Mesendoderm (in vitro differentiated cells): ENCODE measurements around the gene PPOX.

Experiments
- DNase-seq: peaks from one replicate; pipeline ENCODE4 v3.0.0; 2013
- H2AK5ac ChIP-seq: 2 replicates; pipeline ENCODE4 v1.6.1; 2013; ENCODE audit warnings: low read length, inconsistent platforms
- H2BK120ac ChIP-seq: 2 replicates; pipeline ENCODE4 v1.6.1; 2013; ENCODE audit warnings: low read depth, mild to moderate bottlenecking, low read length, moderate library complexity, mixed read lengths
- H2BK15ac ChIP-seq: replicated peaks from 2 replicates; pipeline ENCODE4 v1.6.1; 2013; ENCODE audit warnings: low read depth, mild to moderate bottlenecking, moderate library complexity
- H2BK5ac ChIP-seq: 2 replicates; pipeline ENCODE4 v1.6.1; 2013; ENCODE audit warnings: low read length, inconsistent platforms
- H3K18ac ChIP-seq: 2 replicates; pipeline ENCODE4 v1.6.1; 2013; ENCODE audit warnings: mild to moderate bottlenecking, low read length, mixed read lengths
- H3K23ac ChIP-seq: one replicate; pipeline ENCODE4 v1.6.1; 2013; ENCODE audit warnings: low read length
- H3K27ac ChIP-seq: 2 replicates; pipeline ENCODE4 v1.5.1; 2013; ENCODE audit warnings: low read depth, mild to moderate bottlenecking, inconsistent platforms, low read length, moderate library complexity
- H3K27me3 ChIP-seq: 2 replicates; pipeline ENCODE4 v1.6.1; 2013; ENCODE audit warnings: low read length, control low read depth, mild to moderate bottlenecking, inconsistent platforms; ENCODE audit not compliant: insufficient read depth, poor library complexity
- H3K36me3 ChIP-seq: 2 replicates; pipeline ENCODE4 v1.6.1; 2013; ENCODE audit warnings: low read length, inconsistent platforms; ENCODE audit not compliant: control insufficient read depth, insufficient read depth
- H3K4ac ChIP-seq: one replicate; pipeline ENCODE4 v1.6.1; 2013; ENCODE audit warnings: low read depth, mild to moderate bottlenecking, low read length, moderate library complexity
- H3K4me1 ChIP-seq: 2 replicates; pipeline ENCODE4 v1.6.1; 2013; ENCODE audit warnings: low read depth, low read length, inconsistent platforms; ENCODE audit not compliant: control insufficient read depth
- H3K4me2 ChIP-seq: 2 replicates; pipeline ENCODE4 v1.6.1; 2013; ENCODE audit warnings: low read length
- H3K4me3 ChIP-seq: 2 replicates; pipeline ENCODE4 v1.5.1; 2013; ENCODE audit warnings: mild to moderate bottlenecking, low read length
- H3K56ac ChIP-seq: one replicate; pipeline ENCODE4 v1.6.1; 2013; ENCODE audit warnings: low read length
- H3K79me1 ChIP-seq: 2 replicates; pipeline ENCODE4 v1.6.1; 2013; ENCODE audit warnings: low read length, inconsistent platforms
- H3K79me2 ChIP-seq: 2 replicates; pipeline ENCODE4 v1.6.1; 2013; ENCODE audit warnings: mild to moderate bottlenecking, low read length; ENCODE audit not compliant: control insufficient read depth, insufficient read depth
- H3K9ac ChIP-seq: 2 replicates; pipeline ENCODE4 v1.6.1; 2013; ENCODE audit warnings: low read length, inconsistent platforms
- H4K5ac ChIP-seq: one replicate; pipeline ENCODE4 v1.6.1; 2013; ENCODE audit warnings: low read length
- H4K8ac ChIP-seq: one replicate; pipeline ENCODE4 v1.6.1; 2013; ENCODE audit warnings: low read depth, mild to moderate bottlenecking, control low read depth, low read length, moderate library complexity
- WGBS: extraction: QIAGEN DNeasy Blood & Tissue Kit; methylation state at CpG from one replicate; pipeline ENCODE4 v1.1.7; 2013; ENCODE audit warnings: low lambda C conversion rate, missing lambda C conversion rate; ENCODE audit not compliant: insufficient coverage; ENCODE audit errors: extremely low coverage; 5-methylcytosine and 5-hydroxymethylcytosine counted together

The PPOX gene

GRCh38 chr1:161122967-161123366 is 43.3 kb upstream of the PPOX start:
- Histone ChIP-seq H4K5ac (no peak overlapping the region), H3K23ac (no peak overlapping the region), H3K36me3 (peaks cover 27% of the 10 kb centered on the region), H3K79me2 (peaks cover 14% of the 10 kb centered on the region), H2BK5ac (no peak overlapping the region), H3K79me1 (peaks cover 22% of the 10 kb centered on the region), H3K18ac (no peak overlapping the region), H3K27ac (no peak overlapping the region), H3K4me1 (peaks cover 9% of the 10 kb centered on the region), H3K4ac (no peak overlapping the region), H2BK120ac (no peak overlapping the region), H3K56ac (no peak overlapping the region), H3K4me3 (no peak overlapping the region), H3K4me2 (no peak overlapping the region), H4K8ac (no peak overlapping the region), H2BK15ac (no peak overlapping the region), H3K9ac (no peak overlapping the region), H3K27me3 (no peaks in the 10 kb centered on the region), H2AK5ac (no peak overlapping the region)
- no peak for DNase-seq
- whole genome bisulfite sequencing, result no CpG with 5 or more reads among the region's 6 CpGs

- no peak overlapping the region for H2BK15ac ChIP-seq
- no peak overlapping the region for H4K8ac ChIP-seq
- no peak overlapping the region for H3K18ac ChIP-seq
- H3K4me2 ChIP-seq, result no peak overlapping the region
- no peak overlapping the region for H3K23ac ChIP-seq
- no peaks in the 10 kb centered on the region for H3K27me3 ChIP-seq
- DNase-seq, result no peak
- H2BK120ac ChIP-seq, result no peak overlapping the region
- H3K79me1 ChIP-seq, result peaks cover 25% of the 10 kb centered on the region
- no peak overlapping the region for H2BK5ac ChIP-seq
- H3K79me2 ChIP-seq, result peaks cover 41% of the 10 kb centered on the region
- H3K4me3 ChIP-seq, result no peak overlapping the region
- H3K56ac ChIP-seq, result no peak overlapping the region
- H3K4me1 ChIP-seq, result peaks cover 11% of the 10 kb centered on the region
- no peak overlapping the region for H3K27ac ChIP-seq
- H3K36me3 ChIP-seq, result peaks cover 16% of the 10 kb centered on the region
- H3K9ac ChIP-seq, result no peak overlapping the region
- H2AK5ac ChIP-seq, result no peak overlapping the region
- no peak overlapping the region for H4K5ac ChIP-seq
- WGBS, result no CpG with 5 or more reads among the region's 2 CpGs
- no peak overlapping the region for H3K4ac ChIP-seq
Observed at GRCh38 chr1:161127649-161128048, 38.6 kb upstream of the PPOX start.

- Histone ChIP-seq H3K36me3 (peaks cover 12% of the 10 kb centered on the region), H4K5ac (no peak overlapping the region)
Observed at GRCh38 chr1:161128591-161129420, 37.4 kb upstream of the PPOX start.

GRCh38 chr1:161130266-161130665 is 36.0 kb upstream of the PPOX start:
- peaks cover 6% of the 10 kb centered on the region for H3K36me3 ChIP-seq
- H2AK5ac ChIP-seq, result no peak overlapping the region

More at GRCh38 chr1:161128591-161129420, 37.4 kb upstream of the PPOX start:
- no peak for DNase-seq
- peaks cover 11% of the 10 kb centered on the region for H3K4me1 ChIP-seq
- H2BK15ac ChIP-seq, result no peak overlapping the region
- no peak overlapping the region for H2BK120ac ChIP-seq
- H4K8ac ChIP-seq, result no peak overlapping the region
- no peak overlapping the region for H3K27ac ChIP-seq
- H2AK5ac ChIP-seq, result no peak overlapping the region
- peaks cover 41% of the 10 kb centered on the region for H3K79me2 ChIP-seq
- no peak overlapping the region for H3K18ac ChIP-seq
- no peak overlapping the region for H3K4ac ChIP-seq
- no peak overlapping the region for H3K4me3 ChIP-seq
- WGBS, result no CpG with 5 or more reads among the region's 4 CpGs
- peaks cover 27% of the 10 kb centered on the region for H3K79me1 ChIP-seq
- no peak overlapping the region for H3K9ac ChIP-seq
- H3K56ac ChIP-seq, result no peak overlapping the region
- H3K4me2 ChIP-seq, result no peak overlapping the region
- H3K27me3 ChIP-seq, result no peaks in the 10 kb centered on the region
- no peak overlapping the region for H2BK5ac ChIP-seq
- no peak overlapping the region for H3K23ac ChIP-seq

GRCh38 chr1:161131523-161132409 is 34.5 kb upstream of the PPOX start:
- peak overlapping the region; percentile 49 for H3K4ac ChIP-seq
- no peak overlapping the region for H2BK120ac ChIP-seq
- H3K27me3 ChIP-seq, result no peaks in the 10 kb centered on the region
- peak overlapping the region; percentile 81 for H3K4me3 ChIP-seq
- no peak overlapping the region for H2BK15ac ChIP-seq
- no CpG with 5 or more reads among the region's 22 CpGs for WGBS
- H2AK5ac ChIP-seq, result peak overlapping the region; percentile 11
- peak overlapping the region; percentile 98 for H3K27ac ChIP-seq
- peak overlapping the region; percentile 56 for H3K4me2 ChIP-seq
- peaks cover 11% of the 10 kb centered on the region for H3K4me1 ChIP-seq
- peaks cover 19% of the 10 kb centered on the region for H3K79me1 ChIP-seq
- H2BK5ac ChIP-seq, result peak overlapping the region; percentile 85
- peaks cover 4% of the 10 kb centered on the region for H3K36me3 ChIP-seq
- peaks cover 44% of the 10 kb centered on the region for H3K79me2 ChIP-seq
- H4K5ac ChIP-seq, result no peak overlapping the region
- H3K9ac ChIP-seq, result peak overlapping the region; percentile 80
- H3K56ac ChIP-seq, result peak overlapping the region; percentile 84
- no peak overlapping the region for H3K23ac ChIP-seq
- H4K8ac ChIP-seq, result no peak overlapping the region
- peak overlapping the region; percentile 94 for H3K18ac ChIP-seq
- no peak for DNase-seq

More at GRCh38 chr1:161130266-161130665, 36.0 kb upstream of the PPOX start:
- no peak overlapping the region for H2BK120ac ChIP-seq
- peaks cover 47% of the 10 kb centered on the region for H3K79me2 ChIP-seq
- no peak overlapping the region for H3K23ac ChIP-seq
- H3K79me1 ChIP-seq, result peaks cover 24% of the 10 kb centered on the region
- H3K9ac ChIP-seq, result peak overlapping the region; percentile 8
- H3K27ac ChIP-seq, result no peak overlapping the region
- no peak overlapping the region for H4K8ac ChIP-seq
- no peak overlapping the region for H2BK5ac ChIP-seq
- no peak overlapping the region for H3K56ac ChIP-seq
- no peak overlapping the region for H3K4me2 ChIP-seq
- H3K4me3 ChIP-seq, result no peak overlapping the region
- no peak for DNase-seq
- peaks cover 11% of the 10 kb centered on the region for H3K4me1 ChIP-seq
- H3K18ac ChIP-seq, result no peak overlapping the region
- no peak overlapping the region for H2BK15ac ChIP-seq
- H4K5ac ChIP-seq, result no peak overlapping the region
- no CpG with 5 or more reads among the region's 1 CpG for WGBS
- no peak overlapping the region for H3K4ac ChIP-seq
- no peaks in the 10 kb centered on the region for H3K27me3 ChIP-seq
